Loucy (cell line): Measurements from ENCODE around the gene MAPKAP1.
"Not testable (repeated sequence)": the region's sequence is repeated elsewhere in the genome, so short reads cannot be mapped to it uniquely, and the experiment has no call there.

Experiments
- EZH2phosphoT487 ChIP-seq: fragments of 200-600 bp; IDR thresholded peaks from 2 replicates; pipeline ENCODE4 v1.6.1; 2018; ENCODE audit warnings: antibody characterized with exemption, mild to moderate bottlenecking, moderate library complexity, borderline replicate concordance
- TF ChIP-seq, protein P1 (sequence below): fragments of 200-600 bp; sonication (generic); conservative IDR thresholded peaks from 2 replicates; pipeline ENCODE4 v1.5.1; 2014; ENCODE audit warnings: mild to moderate bottlenecking, antibody characterized with exemption, low read length

DNA sequence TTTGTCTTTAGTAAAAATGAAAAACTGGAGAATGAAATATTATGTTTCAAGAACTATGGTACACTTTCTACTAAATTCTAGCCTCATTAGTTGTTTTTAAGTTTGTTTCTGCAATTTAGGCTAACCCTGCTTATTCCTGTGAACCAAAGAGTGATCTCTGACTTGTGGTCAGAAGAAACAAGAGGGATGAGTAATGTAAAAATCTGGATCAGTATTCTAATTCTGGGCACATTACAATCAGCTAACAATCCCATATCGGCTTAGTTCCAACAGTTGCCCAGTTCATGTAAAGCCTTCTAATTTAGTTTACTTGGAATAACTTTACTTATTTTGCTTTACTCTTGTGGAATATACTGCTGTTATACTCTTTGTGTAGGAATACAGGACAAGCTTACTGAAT lies 134.5 kb downstream of the MAPKAP1 start:
- TF ChIP-seq, protein P1, sequence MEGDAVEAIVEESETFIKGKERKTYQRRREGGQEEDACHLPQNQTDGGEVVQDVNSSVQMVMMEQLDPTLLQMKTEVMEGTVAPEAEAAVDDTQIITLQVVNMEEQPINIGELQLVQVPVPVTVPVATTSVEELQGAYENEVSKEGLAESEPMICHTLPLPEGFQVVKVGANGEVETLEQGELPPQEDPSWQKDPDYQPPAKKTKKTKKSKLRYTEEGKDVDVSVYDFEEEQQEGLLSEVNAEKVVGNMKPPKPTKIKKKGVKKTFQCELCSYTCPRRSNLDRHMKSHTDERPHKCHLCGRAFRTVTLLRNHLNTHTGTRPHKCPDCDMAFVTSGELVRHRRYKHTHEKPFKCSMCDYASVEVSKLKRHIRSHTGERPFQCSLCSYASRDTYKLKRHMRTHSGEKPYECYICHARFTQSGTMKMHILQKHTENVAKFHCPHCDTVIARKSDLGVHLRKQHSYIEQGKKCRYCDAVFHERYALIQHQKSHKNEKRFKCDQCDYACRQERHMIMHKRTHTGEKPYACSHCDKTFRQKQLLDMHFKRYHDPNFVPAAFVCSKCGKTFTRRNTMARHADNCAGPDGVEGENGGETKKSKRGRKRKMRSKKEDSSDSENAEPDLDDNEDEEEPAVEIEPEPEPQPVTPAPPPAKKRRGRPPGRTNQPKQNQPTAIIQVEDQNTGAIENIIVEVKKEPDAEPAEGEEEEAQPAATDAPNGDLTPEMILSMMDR: not testable (repeated sequence)
- TF ChIP-seq EZH2phosphoT487: not testable (repeated sequence)
